ENCODE data around the gene CHRDL2. TPM values are rescaled to one million over a fixed set of nuclear protein-coding genes. Genes with fewer than 3 reads are reported as not detected.
A peak's percentile ranks its signal among the peaks of the same experiment; 100 is the strongest.
"Not testable (repeated sequence)": the region's sequence is repeated elsewhere in the genome, so short reads cannot be mapped to it uniquely, and the experiment has no call there.

The CHRDL2 gene
- total RNA-seq (ENCODE audit: insufficient read depth, low replicate concordance): not detected

GRCh38 chr11:74731301-74732094 is at the start of gene CHRDL2:
TSS of gene CHRDL2 (minus strand) at chr11:74731426. CDS start at chr11:74730888, 538 bp downstream.
- DNase-seq (ENCODE audit: low spot score): peak; percentile 30

GRCh38 chr11:74780248-74781005 is 49.2 kb upstream of the CHRDL2 start:
- DNase-seq (ENCODE audit: low spot score): peak; percentile 77

- no peak for DNase-seq (ENCODE audit: low spot score)
Observed at GRCh38 chr11:74778581-74778980, 47.4 kb upstream of the CHRDL2 start.

GRCh38 chr11:74777877-74778276 is 46.7 kb upstream of the CHRDL2 start:
- DNase-seq (ENCODE audit: low spot score): no peak

GRCh38 chr11:74777038-74777437 is 45.8 kb upstream of the CHRDL2 start:
- DNase-seq (ENCODE audit: low spot score): no peak

- no peak for DNase-seq (ENCODE audit: low spot score)
Observed at GRCh38 chr11:74776546-74776945, 45.3 kb upstream of the CHRDL2 start.

GRCh38 chr11:74775762-74776161 is 44.5 kb upstream of the CHRDL2 start:
- no peak for DNase-seq (ENCODE audit: low spot score)

- no peak for DNase-seq (ENCODE audit: low spot score)
Observed at GRCh38 chr11:74773476-74773875, 42.2 kb upstream of the CHRDL2 start.

- no peak for DNase-seq (ENCODE audit: low spot score)
Observed at GRCh38 chr11:74771139-74771538, 39.9 kb upstream of the CHRDL2 start.

GRCh38 chr11:74770456-74770855 is 39.2 kb upstream of the CHRDL2 start:
- no peak for DNase-seq (ENCODE audit: low spot score)

GRCh38 chr11:74769055-74769707 is 38.0 kb upstream of the CHRDL2 start:
- DNase-seq (ENCODE audit: low spot score): no peak

GRCh38 chr11:74768172-74768651 is 37.0 kb upstream of the CHRDL2 start:
- not testable (repeated sequence) for DNase-seq (ENCODE audit: low spot score)

- no peak for DNase-seq (ENCODE audit: low spot score)
Observed at GRCh38 chr11:74766905-74767304, 35.7 kb upstream of the CHRDL2 start.

GRCh38 chr11:74756571-74756970 is 25.3 kb upstream of the CHRDL2 start:
- DNase-seq (ENCODE audit: low spot score): no peak

- DNase-seq (ENCODE audit: low spot score): no peak
Observed at GRCh38 chr11:74755395-74755995, 24.3 kb upstream of the CHRDL2 start.

GRCh38 chr11:74754507-74755252 is 23.5 kb upstream of the CHRDL2 start:
- peak; percentile 59 for DNase-seq (ENCODE audit: low spot score)

GRCh38 chr11:74751303-74751702 is 20.1 kb upstream of the CHRDL2 start:
- no peak for DNase-seq (ENCODE audit: low spot score)

- not testable (repeated sequence) for DNase-seq (ENCODE audit: low spot score)
Observed at GRCh38 chr11:74750598-74750997, 19.4 kb upstream of the CHRDL2 start.

GRCh38 chr11:74749965-74750296 is 18.7 kb upstream of the CHRDL2 start:
- DNase-seq (ENCODE audit: low spot score): peak; percentile 21

GRCh38 chr11:74749127-74749964 is 18.1 kb upstream of the CHRDL2 start:
- peak; percentile 50 for DNase-seq (ENCODE audit: low spot score)
